Peyer's patch (tissue), 4 donors: ENCODE results near the gene CDK8.

Experiments
- POLR2A ChIP-seq, 2 donors: fragments of 450-650 bp; IDR thresholded peaks; one replicate each; pipeline ENCODE4 v1.5.1; 2017; ENCODE audit warnings: antibody characterized with exemption in 2 of 2, mild to moderate bottlenecking in 2 of 2, moderate library complexity in 2 of 2
- TF ChIP-seq, protein P1 (sequence below), 6 experiments: fragments of 450-650 bp in 4 of 6; fragments of 200-600 bp in 2 of 6; sonication (generic) in 1 of 6; IDR thresholded peaks; one replicate each; pipeline ENCODE4 v1.5.1; 2017 to 2019; ENCODE audit warnings: antibody characterized with exemption in 6 of 6, mild to moderate bottlenecking in 3 of 6, moderate library complexity in 1 of 6

- no peak for TF ChIP-seq POLR2A (IDR thresholded peaks at IDR 0.05)
- TF ChIP-seq, protein P1, sequence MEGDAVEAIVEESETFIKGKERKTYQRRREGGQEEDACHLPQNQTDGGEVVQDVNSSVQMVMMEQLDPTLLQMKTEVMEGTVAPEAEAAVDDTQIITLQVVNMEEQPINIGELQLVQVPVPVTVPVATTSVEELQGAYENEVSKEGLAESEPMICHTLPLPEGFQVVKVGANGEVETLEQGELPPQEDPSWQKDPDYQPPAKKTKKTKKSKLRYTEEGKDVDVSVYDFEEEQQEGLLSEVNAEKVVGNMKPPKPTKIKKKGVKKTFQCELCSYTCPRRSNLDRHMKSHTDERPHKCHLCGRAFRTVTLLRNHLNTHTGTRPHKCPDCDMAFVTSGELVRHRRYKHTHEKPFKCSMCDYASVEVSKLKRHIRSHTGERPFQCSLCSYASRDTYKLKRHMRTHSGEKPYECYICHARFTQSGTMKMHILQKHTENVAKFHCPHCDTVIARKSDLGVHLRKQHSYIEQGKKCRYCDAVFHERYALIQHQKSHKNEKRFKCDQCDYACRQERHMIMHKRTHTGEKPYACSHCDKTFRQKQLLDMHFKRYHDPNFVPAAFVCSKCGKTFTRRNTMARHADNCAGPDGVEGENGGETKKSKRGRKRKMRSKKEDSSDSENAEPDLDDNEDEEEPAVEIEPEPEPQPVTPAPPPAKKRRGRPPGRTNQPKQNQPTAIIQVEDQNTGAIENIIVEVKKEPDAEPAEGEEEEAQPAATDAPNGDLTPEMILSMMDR (IDR thresholded peaks at IDR 0.05), result no peak
Observed at GRCh38 chr13:26221399-26221720, 32.6 kb upstream of the CDK8 start.
